Ishikawa (cell line): Measurements from ENCODE around the gene RIIAD1.

Source experiments
- CEBPB ChIP-seq: IDR thresholded peaks from 2 replicates; pipeline ENCODE4 v1.6.1; 2012
- CREB1 ChIP-seq: IDR thresholded peaks from 2 replicates; pipeline ENCODE4 v1.6.1; 2012; ENCODE audit warnings: low read depth
- EGR1 ChIP-seq: IDR thresholded peaks from 2 replicates; pipeline ENCODE4 v1.6.1; 2012
- EP300 ChIP-seq: IDR thresholded peaks from 2 replicates; pipeline ENCODE4 v1.6.1; 2012; ENCODE audit warnings: borderline replicate concordance
- FOXM1 ChIP-seq: IDR thresholded peaks from 2 replicates; pipeline ENCODE4 v1.6.1; 2012; ENCODE audit warnings: low read depth, borderline replicate concordance
- MAX ChIP-seq: IDR thresholded peaks from 2 replicates; pipeline ENCODE4 v1.6.1; 2012
- NFIC ChIP-seq: IDR thresholded peaks from 2 replicates; pipeline ENCODE4 v1.6.1; 2012
- RAD21 ChIP-seq: IDR thresholded peaks from 2 replicates; pipeline ENCODE4 v1.6.1; 2012; ENCODE audit warnings: low read depth
- REST ChIP-seq: IDR thresholded peaks from 2 replicates; pipeline ENCODE4 v1.6.1; 2012; ENCODE audit warnings: low read depth, mild to moderate bottlenecking
- TAF1 ChIP-seq: IDR thresholded peaks from 2 replicates; pipeline ENCODE4 v1.6.1; 2012; ENCODE audit warnings: low read depth, mild to moderate bottlenecking
- TCF12 ChIP-seq: IDR thresholded peaks from 2 replicates; pipeline ENCODE4 v1.6.1; 2012; ENCODE audit warnings: low read depth
- TEAD4 ChIP-seq: IDR thresholded peaks from 2 replicates; pipeline ENCODE4 v1.6.1; 2012
- USF1 ChIP-seq: IDR thresholded peaks from 2 replicates; pipeline ENCODE4 v1.6.1; 2012
- YY1 ChIP-seq: IDR thresholded peaks from 2 replicates; pipeline ENCODE4 v1.6.1; 2012; ENCODE audit warnings: low read depth
- ZBTB7A ChIP-seq: IDR thresholded peaks from 2 replicates; pipeline ENCODE4 v1.6.1; 2012; ENCODE audit warnings: low read depth

The RIIAD1 gene

DNA sequence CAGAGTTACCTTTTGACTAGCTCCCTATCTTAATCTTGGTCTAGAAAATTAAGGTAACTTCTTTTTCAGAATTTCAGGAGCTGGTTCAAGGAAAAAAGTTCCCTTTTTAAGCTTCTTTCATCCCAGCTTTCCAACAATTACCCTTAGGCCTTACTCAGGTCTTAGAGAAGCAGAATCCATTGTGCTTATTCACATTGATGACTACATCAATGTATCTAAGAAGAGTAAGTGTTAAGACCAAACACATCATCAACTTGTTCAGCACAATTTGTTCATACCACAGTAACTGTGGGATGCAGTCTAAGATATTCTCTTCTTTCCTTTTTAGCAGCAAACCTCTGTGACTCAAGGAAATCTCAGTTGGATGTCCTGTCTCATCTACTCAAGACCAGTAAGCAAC is 37.9 kb downstream of the RIIAD1 start:
- no peak for TF ChIP-seq FOXM1
- TF ChIP-seq EP300, result no peak
- TF ChIP-seq YY1, result no peak
- no peak for TF ChIP-seq MAX
- no peak for TF ChIP-seq TAF1
- TF ChIP-seq NFIC, result no peak
- no peak for TF ChIP-seq TCF12
- TF ChIP-seq CEBPB, result no peak
- TF ChIP-seq RAD21, result no peak
- TF ChIP-seq USF1, result no peak
- TF ChIP-seq TEAD4, result no peak
- TF ChIP-seq EGR1, result no peak
- TF ChIP-seq ZBTB7A, result no peak
- no peak for TF ChIP-seq REST
- no peak for TF ChIP-seq CREB1

DNA sequence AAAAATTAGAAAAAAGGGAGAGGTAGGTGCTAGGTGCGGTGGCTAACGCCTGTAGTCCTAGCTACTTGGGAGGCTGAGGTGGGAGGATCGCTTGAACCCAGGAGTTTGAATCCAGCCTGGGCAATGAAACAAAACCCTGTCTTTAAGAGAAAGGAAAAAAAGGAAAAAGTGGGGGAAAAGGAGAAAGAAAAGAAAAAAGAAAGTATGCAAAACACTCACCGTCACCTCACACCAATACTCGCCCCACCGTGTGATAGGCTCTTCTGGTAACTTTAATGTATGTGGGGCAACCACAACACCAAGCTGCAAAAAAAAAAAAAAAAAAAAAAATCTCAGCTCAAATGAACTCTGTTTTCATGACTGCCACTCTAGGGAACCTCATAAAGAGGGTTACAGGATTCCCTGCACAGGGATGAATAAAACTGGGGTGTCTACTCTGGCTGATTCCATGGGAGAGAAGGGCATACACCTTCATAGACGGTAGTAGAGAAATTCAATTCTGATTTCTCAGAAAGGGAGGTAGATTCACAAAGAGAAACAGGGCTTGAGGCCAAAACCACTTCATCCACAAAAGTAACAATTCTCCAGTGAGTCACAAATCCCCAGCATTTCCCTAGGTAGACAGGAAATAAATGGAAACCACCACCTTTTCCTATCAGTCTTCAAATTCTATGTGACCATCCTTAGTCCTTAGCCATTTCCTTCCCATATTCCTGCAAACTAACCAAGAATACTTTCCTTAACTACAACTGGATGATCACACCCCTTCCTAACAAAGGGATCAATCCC is 39.5 kb downstream of the RIIAD1 start:
- no peak for TF ChIP-seq RAD21
- TF ChIP-seq EGR1, result no peak
- TF ChIP-seq YY1, result no peak
- no peak for TF ChIP-seq CREB1
- no peak for TF ChIP-seq TAF1
- TF ChIP-seq TEAD4, result no peak
- no peak for TF ChIP-seq MAX
- TF ChIP-seq ZBTB7A, result no peak
- no peak for TF ChIP-seq CEBPB

DNA sequence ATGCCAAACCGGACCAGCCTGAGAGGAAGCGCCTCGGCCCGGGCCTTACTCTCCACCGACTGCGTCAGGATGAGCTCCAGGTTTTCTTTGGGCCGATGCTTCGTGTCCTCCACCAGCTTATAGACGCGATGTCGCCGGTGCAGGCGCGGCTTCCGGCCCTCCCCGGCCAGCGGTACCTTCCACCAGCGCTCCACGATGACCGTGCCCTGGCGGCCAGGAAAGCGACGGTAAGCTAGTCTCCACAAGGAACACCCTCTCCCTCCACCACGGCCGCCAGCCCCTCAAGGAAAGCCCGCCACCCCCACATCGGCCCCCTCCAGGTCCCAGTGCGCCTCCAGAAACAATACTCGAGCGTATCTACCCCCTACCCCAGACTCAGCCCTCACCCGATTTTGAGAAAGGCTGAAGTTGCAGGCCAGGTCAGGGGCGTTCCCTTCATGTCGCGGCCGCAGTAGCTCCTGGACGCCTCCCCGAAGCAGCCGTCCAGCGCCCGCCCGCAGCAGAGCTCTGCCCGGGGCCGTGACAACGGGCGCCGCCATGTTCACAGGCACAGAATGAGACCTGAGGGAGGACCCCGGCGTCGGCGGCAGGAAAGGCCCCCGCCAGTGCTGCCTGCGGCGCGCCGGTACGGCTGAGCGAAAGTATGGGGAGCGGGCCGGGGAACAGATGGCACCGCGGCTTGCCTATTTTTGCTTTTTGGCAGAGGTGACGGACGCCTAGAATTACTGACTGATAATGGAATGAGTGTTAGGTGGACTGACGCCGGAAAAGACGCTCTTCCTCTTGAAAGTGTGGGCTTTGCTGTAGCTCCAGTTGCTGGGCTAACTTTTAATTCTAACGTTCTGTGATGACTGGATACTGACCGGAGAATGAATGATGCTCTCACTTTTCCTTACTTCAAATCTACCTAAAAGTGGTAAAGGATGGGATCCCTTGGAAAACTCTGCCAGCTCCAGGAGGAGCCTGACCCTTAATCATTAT is 41.9 kb downstream of the RIIAD1 start, which contains the start of gene MRPL9:
Gene MRPL9, minus strand, starts transcription at position 556 of the 981 bp plus-strand sequence. Its CDS starts 17 bp downstream, at position 539.
- TF ChIP-seq CEBPB (no peak), FOXM1 (no peak), TEAD4 (peak; percentile 27; the same call in 1 of the 2 replicates), TCF12 (no peak; the same call in 1 of the 2 replicates), REST (no peak), USF1 (no peak), NFIC (peak; percentile 9; the same call in 1 of the 2 replicates), YY1 (peak; percentile 96), EP300 (no peak), EGR1 (peak; percentile 27; the same call in 1 of the 2 replicates), MAX (peak; percentile 59; the same call in 1 of the 2 replicates), TAF1 (peak; percentile 92), ZBTB7A (no peak), CREB1 (no peak), RAD21 (no peak)

DNA sequence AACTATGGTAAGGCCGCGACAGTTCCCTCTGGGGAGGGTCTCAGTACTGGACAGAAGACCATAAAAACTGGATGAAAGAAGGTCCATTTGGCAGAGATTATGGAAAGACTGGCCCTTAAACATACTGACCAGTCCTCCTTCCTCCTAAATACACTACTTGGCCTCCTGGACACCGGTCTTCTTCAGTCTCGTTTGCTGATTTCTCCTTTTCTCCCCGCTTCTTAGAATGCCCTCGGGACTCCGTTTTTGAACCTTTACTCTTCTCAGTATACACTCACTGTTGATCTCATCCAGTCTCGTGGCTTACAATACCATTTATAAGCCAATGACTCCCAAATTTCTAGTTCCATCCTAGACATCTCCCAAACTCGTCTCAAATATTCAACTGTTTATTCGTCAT is 42.7 kb downstream of the RIIAD1 start:
- TF ChIP-seq USF1 (no peak), NFIC (no peak), TCF12 (no peak), YY1 (no peak)
